Sigmoid colon (tissue), 7 donors: ENCODE measurements around the gene SIPA1L2. TPM values are rescaled to one million over a fixed set of nuclear protein-coding genes. Genes with fewer than 3 reads are reported as not detected.

ENCODE experiments used
- DNase-seq: peaks from one replicate; pipeline ENCODE4 v3.0.0-alpha.2; 2019
- H3K27ac ChIP-seq, 4 donors: fragments of 200-600 bp; sonication (generic); one replicate each; pipeline ENCODE4 v1.5.1; 2016 to 2019; ENCODE audit warnings: mild to moderate bottlenecking in 1 of 4
- H3K27me3 ChIP-seq, 3 donors: fragments of 200-600 bp; sonication (generic); one replicate each; pipeline ENCODE4 v1.5.1; 2019; ENCODE audit warnings: mild to moderate bottlenecking in 1 of 3
- H3K36me3 ChIP-seq, 4 donors: fragments of 200-600 bp; sonication (generic); one replicate each; pipeline ENCODE4 v1.5.1; 2016 to 2019
- H3K4me1 ChIP-seq, 4 donors: fragments of 200-600 bp; sonication (generic); one replicate each; pipeline ENCODE4 v1.5.1; 2017 to 2019
- H3K4me3 ChIP-seq, 4 donors: fragments of 200-600 bp; sonication (generic); one replicate each; pipeline ENCODE4 v1.5.1; 2017 to 2019; ENCODE audit warnings: mild to moderate bottlenecking in 2 of 4, moderate library complexity in 1 of 4
- H3K9me3 ChIP-seq, 4 donors: fragments of 200-600 bp in 3 of 4; sonication (generic) in 3 of 4; one replicate each; pipeline versions ENCODE4 v1.5.1 to v1.6.1; 2013 to 2019
- EP300 ChIP-seq, 4 donors: sonication (generic); formaldehyde crosslinking; IDR thresholded peaks; one replicate each; pipeline ENCODE4 v1.6.1; 2017; ENCODE audit warnings: antibody characterized with exemption in 4 of 4
- POLR2A ChIP-seq, 2 donors: fragments of 450-650 bp; IDR thresholded peaks; one replicate each; pipeline ENCODE4 v1.6.1; 2016; ENCODE audit warnings: antibody characterized with exemption in 2 of 2, mild to moderate bottlenecking in 2 of 2, moderate library complexity in 2 of 2
- POLR2AphosphoS5 ChIP-seq, 4 donors: sonication (generic); formaldehyde crosslinking; IDR thresholded peaks; one replicate each; pipeline ENCODE4 v1.6.1; 2017; ENCODE audit warnings: antibody characterized with exemption in 4 of 4
- WGBS, 2 donors: extraction: QIAGEN DNeasy Blood & Tissue Kit; methylation state at CpG; one replicate each; pipeline ENCODE4 v1.1.7; 2013; 5-methylcytosine and 5-hydroxymethylcytosine counted together
- intact Hi-C: fragments of 100-400 bp; cut with DNase I; formaldehyde crosslinking; loops from one replicate; pipeline ENCODE4 v1.15.1; 2023
- polyA plus RNA-seq, 3 donors: library from polyadenylated mRNA; stranded (reverse); fragments of 200-250 nt; gene quantifications; one replicate each; pipeline ENCODE4 v1.2.3, GENCODE V29; 2013
- total RNA-seq, 4 donors: library from RNA; depleted of rRNA; stranded (reverse); fragments of >200 nt; gene quantifications; one replicate each; pipeline ENCODE4 v1.1.0, GENCODE V29; 2016
- TF ChIP-seq, protein P1 (sequence below), 4 experiments: fragments of 450-650 bp in 3 of 4; fragments of 200-600 bp in 1 of 4; IDR thresholded peaks; one replicate each; pipeline ENCODE4 v1.5.1; 2016 to 2019; ENCODE audit warnings: antibody characterized with exemption in 4 of 4, mild to moderate bottlenecking in 3 of 4, moderate library complexity in 2 of 4
- donor health status: healthy with polysubstance abuse.
- donor health status: Bipolar disorder and iron deficiency.
- donor health status: healthy.

SIPA1L2 gene
- total and polyA plus RNA-seq, 7 donors, result 16.2 to 42.5 (median 22.5) TPM

DNA sequence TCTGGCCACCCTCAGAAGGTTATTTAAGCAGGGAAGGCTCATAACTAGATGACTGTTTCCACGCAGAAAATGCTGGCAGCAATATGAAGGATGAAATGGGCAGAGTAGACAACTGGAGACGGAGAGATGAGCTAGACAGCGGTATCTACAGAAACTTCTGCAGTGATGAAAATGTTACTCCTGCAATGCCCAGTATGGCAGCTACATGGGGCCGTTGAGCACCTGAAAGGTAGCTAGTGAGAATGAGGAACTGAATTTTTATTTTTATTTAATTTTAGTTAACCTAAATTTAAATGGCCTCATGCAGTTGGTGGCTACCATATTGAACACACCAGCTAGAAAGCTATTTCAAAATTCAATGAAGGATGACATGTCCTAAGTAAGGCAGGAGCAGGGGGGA lies 27.3 kb downstream of the SIPA1L2 start:
- TF ChIP-seq EP300 (IDR thresholded peaks at IDR 0.05) (no peak), POLR2A (IDR thresholded peaks at IDR 0.05) (no peak), POLR2AphosphoS5 (IDR thresholded peaks at IDR 0.05) (no peak)
- TF ChIP-seq, protein P1, sequence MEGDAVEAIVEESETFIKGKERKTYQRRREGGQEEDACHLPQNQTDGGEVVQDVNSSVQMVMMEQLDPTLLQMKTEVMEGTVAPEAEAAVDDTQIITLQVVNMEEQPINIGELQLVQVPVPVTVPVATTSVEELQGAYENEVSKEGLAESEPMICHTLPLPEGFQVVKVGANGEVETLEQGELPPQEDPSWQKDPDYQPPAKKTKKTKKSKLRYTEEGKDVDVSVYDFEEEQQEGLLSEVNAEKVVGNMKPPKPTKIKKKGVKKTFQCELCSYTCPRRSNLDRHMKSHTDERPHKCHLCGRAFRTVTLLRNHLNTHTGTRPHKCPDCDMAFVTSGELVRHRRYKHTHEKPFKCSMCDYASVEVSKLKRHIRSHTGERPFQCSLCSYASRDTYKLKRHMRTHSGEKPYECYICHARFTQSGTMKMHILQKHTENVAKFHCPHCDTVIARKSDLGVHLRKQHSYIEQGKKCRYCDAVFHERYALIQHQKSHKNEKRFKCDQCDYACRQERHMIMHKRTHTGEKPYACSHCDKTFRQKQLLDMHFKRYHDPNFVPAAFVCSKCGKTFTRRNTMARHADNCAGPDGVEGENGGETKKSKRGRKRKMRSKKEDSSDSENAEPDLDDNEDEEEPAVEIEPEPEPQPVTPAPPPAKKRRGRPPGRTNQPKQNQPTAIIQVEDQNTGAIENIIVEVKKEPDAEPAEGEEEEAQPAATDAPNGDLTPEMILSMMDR (IDR thresholded peaks at IDR 0.05), result no peak
- intact Hi-C loops, result no loop called here
- no peaks in the 10 kb centered on the region for H3K27me3 ChIP-seq
- no peak overlapping the region for H3K27ac ChIP-seq
- no peak overlapping the region for H3K4me3 ChIP-seq
- 91 to 92% methylated on average over 4 of the region's 4 CpGs for WGBS, 2 donors
- no peaks in the 10 kb centered on the region for H3K36me3 ChIP-seq
- H3K9me3 ChIP-seq, result no peaks in the 10 kb centered on the region
- H3K4me1 ChIP-seq, result peaks cover 0 to 31% (median 6%) of the 10 kb centered on the region in 4 donors
- no peak for DNase-seq

DNA sequence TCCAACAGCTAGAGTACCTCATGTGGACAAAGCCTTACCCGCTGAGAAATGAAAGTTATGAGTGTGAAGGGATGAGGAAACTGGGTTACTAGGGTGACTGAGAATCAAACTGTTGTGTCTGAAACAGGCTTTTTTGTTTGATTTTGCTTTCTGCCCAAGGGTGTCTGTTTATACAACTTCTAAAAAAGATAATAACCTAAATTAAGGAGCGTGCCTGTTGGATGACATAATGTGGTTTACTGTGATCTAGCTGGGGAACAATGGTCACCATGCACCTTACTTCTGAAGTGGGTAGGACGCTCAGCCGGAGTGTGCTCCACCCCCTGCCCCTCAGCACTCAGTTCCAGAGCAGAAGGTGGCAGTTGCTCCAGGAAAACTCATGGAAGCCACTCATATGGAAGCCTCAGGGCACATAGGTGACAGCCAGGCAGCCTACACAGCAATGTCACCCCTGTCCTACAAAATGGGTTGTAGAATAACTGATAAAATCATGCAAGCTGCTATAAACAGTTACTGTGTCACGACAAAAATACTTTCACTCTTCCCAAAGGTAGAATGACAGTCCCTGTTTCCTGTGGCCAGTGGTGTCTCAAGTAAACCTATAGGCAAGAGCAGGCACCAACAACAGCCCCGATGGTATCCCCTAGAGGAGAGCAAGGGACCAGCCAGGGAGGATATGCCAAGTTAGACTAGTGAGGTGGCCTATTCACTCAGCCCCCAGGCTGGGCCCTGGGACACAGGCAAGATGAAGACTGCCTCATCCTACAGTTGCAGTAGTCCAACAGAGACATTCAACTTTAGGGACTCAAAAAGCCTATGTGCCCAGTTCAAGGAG lies 29.3 kb downstream of the SIPA1L2 start:
- H3K9me3 ChIP-seq, result no peaks in the 10 kb centered on the region
- H3K4me3 ChIP-seq, result no peak overlapping the region
- H3K4me1 ChIP-seq, result peaks cover 0 to 44% (median 7%) of the 10 kb centered on the region in 4 donors
- no peaks in the 10 kb centered on the region for H3K36me3 ChIP-seq
- peak overlapping the region in 2 of 4 donors; percentile 4 to 6 for H3K27ac ChIP-seq
- H3K27me3 ChIP-seq, result no peaks in the 10 kb centered on the region
- no peak for DNase-seq
- TF ChIP-seq POLR2A (IDR thresholded peaks at IDR 0.05), result no peak
- no peak for TF ChIP-seq EP300 (IDR thresholded peaks at IDR 0.05)
- TF ChIP-seq POLR2AphosphoS5 (IDR thresholded peaks at IDR 0.05), result no peak
- TF ChIP-seq, protein P1 (IDR thresholded peaks at IDR 0.05), result no peak
- intact Hi-C loops, result no loop called here
- 20 to 52% methylated on average over 6 of the region's 6 CpGs for WGBS, 2 donors

DNA sequence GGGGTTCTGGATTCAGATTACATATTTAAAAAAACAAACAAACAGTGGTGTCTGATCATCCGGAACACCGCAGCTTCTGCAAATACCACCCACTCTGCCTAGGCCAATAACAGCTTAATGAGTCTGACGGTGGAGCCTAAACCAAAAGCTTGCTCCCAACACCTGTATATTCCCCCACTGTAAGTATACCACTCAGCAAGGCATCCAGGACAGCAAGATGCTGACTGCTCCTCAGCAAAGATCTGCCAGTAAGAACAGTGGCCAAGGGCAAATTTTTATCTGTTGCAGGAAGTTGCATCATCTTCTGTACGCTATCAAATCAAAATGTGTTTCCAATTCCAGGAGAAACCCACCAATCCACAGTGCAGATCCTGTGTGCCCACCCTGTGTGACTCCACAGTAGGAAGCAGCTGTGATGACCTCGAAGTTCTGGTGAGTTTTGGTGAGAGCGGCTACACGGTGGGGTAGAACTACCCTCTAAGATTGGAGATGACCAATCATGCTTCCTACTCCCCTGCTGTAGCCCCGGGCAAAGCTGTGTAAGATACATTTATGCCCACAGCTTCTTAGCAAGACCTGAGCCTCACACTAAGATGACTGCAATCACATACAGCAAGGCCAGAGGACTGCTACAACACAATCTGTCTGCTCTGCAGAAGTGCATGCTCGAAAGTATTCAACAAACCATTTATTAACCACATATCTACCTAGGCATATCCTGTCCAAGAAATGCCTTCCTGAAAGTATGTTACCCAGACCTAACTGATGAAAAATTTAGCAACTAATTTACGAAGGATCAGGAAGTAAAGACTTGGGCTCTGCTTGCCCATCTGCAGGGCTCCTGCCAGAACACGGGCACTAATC lies 30.5 kb downstream of the SIPA1L2 start:
- Histone ChIP-seq H3K27me3 (no peaks in the 10 kb centered on the region), H3K9me3 (no peaks in the 10 kb centered on the region), H3K27ac (peak overlapping the region in 1 of 4 donors; percentile 6), H3K4me1 (peaks cover 0 to 46% (median 7%) of the 10 kb centered on the region in 4 donors), H3K36me3 (no peaks in the 10 kb centered on the region), H3K4me3 (no peak overlapping the region)
- intact Hi-C loops, result no loop called here
- no peak for DNase-seq
- TF ChIP-seq EP300 (IDR thresholded peaks at IDR 0.05), result no peak
- TF ChIP-seq, protein P1 (IDR thresholded peaks at IDR 0.05), result no peak
- no peak for TF ChIP-seq POLR2AphosphoS5 (IDR thresholded peaks at IDR 0.05)
- no peak for TF ChIP-seq POLR2A (IDR thresholded peaks at IDR 0.05)
- WGBS, 2 donors, result 74 to 80% methylated on average over 11 of the region's 11 CpGs

DNA sequence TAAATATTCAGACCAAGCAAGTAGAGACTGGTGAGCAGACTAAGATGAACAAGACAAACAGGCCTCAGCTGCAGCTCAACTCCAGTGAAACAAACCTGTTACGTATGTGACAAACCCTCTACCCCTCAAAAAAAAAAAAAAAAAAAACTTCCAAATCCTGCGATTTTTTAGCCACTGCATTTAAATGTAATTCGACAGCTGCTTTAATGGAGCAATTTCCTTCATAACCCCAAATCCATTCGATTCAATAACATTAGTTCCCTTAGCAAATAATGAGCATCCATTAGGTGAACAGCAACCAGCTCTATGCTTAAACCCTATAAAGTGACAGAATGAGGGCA lies 31.1 kb downstream of the SIPA1L2 start:
- TF ChIP-seq EP300 (IDR thresholded peaks at IDR 0.05), result no peak
- TF ChIP-seq POLR2A (IDR thresholded peaks at IDR 0.05), result no peak
- TF ChIP-seq, protein P1 (IDR thresholded peaks at IDR 0.05), result no peak
- no peak for TF ChIP-seq POLR2AphosphoS5 (IDR thresholded peaks at IDR 0.05)
- intact Hi-C loops, result no loop called here

More for the DNA sequence above, 31.1 kb downstream of the SIPA1L2 start:
- H3K27me3 ChIP-seq, result no peaks in the 10 kb centered on the region
- H3K36me3 ChIP-seq, result no peaks in the 10 kb centered on the region
- H3K9me3 ChIP-seq, result no peaks in the 10 kb centered on the region
- WGBS, 2 donors, result 92 to 97% methylated on average over 4 of the region's 4 CpGs
- H3K27ac ChIP-seq, result no peak overlapping the region
- peaks cover 0 to 50% (median 8%) of the 10 kb centered on the region in 4 donors for H3K4me1 ChIP-seq
- DNase-seq, result no peak
- no peak overlapping the region for H3K4me3 ChIP-seq
